SK-N-MC (cell line): ENCODE measurements around the gene EFCC1.

Source experiments
- EZH2 ChIP-seq: fragments of 200-600 bp; sonication (generic); IDR thresholded peaks from one replicate; pipeline ENCODE4 v1.6.1; 2017; ENCODE audit warnings: antibody characterized with exemption
- FOXP2 ChIP-seq: optimal IDR thresholded peaks from 2 replicates; pipeline ENCODE3; 2011; ENCODE audit warnings: mild to moderate bottlenecking, moderate library complexity; ENCODE audit not compliant: insufficient read depth; ENCODE audit errors: extremely low read length, control extremely low read depth
- POLR2AphosphoS5 ChIP-seq: IDR thresholded peaks from 2 replicates; pipeline ENCODE4 v1.6.1; 2012; ENCODE audit warnings: mild to moderate bottlenecking, low read depth, low read length, borderline replicate concordance

- TF ChIP-seq POLR2AphosphoS5 = no peak
- TF ChIP-seq EZH2 = no peak
- no peak for TF ChIP-seq FOXP2
These were observed 80.4 kb downstream of the EFCC1 start for GRCh38 chr3:129081503-129081902.
